GM18861 (cell line): ENCODE results near the gene CYTH1.
"Not testable (repeated sequence)": the region's sequence is repeated elsewhere in the genome, so short reads cannot be mapped to it uniquely, and the experiment has no call there.

Experiments used
- ATAC-seq: cut with Tn5 transposase; IDR thresholded peaks from one replicate; pipeline ENCODE4 v1.9.1; 2021; ENCODE audit not compliant: unreplicated experiment

Gene CYTH1

DNA sequence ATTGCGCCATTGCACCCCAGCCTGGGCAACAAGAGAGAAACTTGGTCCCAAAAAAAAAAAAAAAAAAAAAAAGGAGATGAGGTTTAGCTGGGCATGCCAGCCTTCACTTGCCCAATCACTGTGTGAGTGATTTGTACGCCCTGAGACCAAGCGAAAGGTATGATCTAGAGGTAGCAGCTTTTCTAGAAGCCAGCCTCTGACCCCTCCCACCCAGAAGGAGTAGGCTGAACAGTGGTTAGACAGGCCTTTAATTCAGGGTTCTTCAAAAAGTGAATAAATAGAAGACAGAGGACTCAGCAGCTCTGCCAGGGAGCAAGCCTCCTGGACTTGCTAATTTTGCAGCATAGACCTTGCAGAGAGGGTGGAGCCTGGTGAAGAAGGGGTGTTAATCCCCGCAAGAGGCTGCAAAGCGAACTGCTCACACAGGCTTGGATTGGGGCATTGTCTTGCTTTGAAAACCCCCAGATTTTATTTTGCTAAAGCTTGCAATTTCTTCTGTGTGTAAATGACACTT is 7.1 kb upstream of the CYTH1 start:
- ATAC-seq, result no peak

DNA sequence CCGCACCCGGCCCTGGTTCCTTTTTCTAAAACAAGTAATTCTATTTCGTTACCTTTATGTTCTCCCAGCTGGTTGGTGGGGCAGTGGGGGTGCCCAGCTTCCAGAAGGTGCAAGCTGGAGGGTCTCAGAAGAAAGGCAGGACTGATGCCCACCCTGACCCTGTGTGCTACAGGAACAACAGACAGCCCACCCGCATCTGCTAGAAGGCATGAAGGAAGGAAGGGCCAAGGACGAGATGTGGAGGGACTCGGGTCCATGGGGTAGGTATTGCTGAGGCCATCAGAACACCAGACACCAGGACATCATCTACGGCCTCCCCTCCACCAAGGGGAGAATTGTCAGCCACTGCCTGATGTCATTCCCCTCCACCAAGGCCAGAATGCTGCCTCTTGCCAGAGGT is 6.4 kb upstream of the CYTH1 start:
- no peak for ATAC-seq

DNA sequence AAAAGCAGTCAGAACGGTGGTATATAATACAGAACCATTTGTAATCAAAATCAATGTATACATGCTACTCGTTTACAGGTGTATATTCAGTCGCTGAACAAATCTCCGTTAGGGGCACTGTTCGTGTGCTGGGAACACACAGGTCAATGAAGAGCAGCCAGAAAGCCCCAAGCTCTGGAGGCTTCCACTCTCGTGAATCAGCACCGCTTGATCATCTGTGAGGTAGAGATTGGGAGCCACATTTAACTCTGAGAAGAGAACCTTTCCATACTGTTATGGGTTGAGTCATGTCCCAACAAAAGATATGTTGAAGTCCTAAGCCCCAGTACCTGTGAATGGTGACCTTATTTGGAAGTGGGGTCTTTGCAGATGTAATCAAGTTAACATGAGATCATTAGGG is 5.4 kb upstream of the CYTH1 start:
- no peak for ATAC-seq

DNA sequence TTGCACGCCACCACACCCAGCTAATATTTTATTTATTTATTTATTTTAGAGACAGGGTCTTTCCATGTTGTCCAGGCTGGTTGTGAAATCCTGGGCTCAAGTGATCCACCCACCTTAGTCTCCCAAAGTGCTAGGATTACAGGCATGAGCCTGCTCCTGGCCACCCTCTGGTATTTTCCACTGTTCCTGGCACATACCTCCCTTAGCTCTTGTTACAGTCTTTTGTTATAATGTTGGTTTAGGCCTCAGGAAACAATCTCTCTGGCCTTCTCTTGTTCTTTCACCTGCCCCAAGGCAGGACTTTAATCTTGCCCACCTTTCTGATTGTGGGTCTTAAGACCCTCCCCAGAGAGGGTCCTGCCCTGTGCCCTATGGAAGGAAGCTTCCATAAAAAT is 3.6 kb upstream of the CYTH1 start:
- no peak for ATAC-seq

DNA sequence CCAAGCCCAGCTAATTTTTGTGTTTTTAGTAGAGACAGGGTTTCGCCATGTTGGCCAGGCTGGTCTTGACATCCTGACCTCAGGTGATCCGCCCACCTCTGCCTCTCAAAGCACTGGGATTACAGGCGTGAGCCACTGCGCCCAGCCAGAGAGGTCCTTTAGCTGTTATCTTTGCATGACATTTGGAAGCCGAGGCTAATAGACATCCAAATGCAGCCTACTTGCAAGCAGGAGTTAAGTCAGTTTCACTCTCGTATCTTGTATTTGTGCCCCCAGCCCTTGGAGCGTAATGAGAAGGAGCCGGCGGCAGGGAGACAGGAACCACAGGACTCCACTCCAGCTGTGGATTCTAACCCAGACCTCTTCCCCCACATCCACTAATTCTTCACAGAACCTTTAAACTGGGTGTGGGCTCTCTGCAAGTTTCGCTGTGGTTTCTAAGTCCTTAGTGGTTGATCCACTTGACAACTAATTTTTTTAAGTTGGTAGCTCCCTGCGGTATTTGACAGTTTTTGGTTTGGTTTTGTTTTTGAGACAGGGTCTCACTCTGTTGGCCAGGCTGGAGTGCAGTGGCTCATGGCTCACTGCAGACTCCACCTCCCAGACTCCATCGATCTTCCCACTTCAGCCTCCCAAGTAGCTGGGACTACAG is 3.1 kb upstream of the CYTH1 start:
- no peak for ATAC-seq

DNA sequence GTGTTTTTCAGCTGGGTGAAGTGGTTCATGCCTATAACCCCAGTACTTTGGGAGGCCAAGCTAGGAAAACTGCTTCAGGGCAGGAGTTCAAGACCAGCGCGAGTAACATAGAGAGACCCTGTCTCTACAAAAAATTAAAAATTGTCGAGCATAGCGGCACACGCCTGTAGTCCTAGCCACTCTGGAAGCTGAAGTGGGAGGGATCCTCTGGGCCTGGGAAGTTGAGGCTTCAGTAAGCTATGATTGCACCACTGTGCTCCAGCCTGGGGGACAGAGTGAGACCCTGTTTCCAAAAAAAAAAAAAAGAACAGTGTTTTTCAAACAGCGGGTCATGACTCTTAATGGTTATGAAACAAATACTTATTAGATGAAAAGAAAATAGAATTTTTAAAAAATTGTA is 2.3 kb upstream of the CYTH1 start:
- ATAC-seq, result no peak

DNA sequence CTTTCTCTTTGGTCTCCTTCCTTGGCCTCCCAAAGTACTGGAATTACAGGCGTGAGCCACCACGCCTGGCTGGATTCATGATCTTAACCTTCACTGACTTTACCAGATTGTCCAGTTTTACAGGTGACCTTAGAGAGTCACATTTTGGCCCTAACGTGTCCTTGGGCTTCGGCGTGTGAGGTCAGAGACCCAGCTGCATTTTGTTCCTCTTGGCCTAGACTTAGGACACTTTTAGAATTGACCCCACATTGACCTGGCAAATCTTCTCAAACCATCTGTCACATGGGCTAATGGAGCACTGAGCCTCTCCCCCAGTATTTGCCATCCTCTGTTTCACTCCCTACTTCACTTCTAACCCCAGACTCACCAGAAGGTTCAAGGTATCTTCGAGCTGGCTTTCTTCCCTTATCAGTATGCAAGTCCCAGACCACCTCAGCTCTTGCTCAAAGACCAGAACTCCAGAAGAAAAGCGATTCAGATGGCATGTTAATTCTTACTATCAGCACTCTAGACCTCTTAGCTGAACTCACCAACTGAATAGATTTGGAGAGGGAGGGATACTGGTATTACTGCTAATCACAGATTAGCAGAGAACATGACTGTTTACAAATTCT is 1.7 kb upstream of the CYTH1 start:
- no peak for ATAC-seq

DNA sequence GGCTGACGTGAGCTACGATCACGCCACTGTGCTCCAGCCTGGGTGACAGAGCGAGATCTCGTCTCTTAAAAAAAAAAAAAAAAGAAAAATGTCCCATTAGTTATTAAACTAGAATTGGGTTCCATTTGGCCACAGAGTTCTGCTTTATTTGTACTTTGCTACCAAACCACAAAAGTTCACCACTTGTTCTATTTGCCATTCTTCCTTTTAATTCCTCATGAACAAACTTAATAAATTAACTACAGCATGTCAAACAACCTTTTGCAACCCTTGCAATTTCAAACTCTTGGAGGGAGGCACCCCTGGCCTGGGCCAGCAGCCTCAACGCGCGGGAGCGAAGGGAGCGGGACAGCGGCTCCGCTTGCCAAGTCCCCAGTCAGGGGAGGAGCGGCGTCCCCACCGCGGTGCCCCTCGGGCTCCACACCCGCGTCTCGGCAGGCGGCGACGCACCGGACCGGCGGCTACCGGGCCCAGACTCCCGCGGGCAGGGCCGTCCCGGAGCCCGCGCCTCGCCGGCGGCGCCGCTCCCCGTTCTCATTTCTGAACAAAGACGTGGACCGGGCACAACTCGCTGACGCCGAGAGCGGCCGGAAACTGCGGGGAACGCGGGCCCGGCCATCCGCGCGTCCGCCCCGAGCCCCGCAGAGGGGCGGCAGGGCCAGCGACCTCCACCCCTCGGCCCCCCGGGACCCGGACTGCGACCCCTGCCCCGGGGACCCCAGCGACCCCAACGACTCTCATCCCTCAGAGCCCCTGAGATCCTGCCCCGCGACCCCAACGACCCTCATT is 775 bp downstream of the CYTH1 start:
- no peak for ATAC-seq

DNA sequence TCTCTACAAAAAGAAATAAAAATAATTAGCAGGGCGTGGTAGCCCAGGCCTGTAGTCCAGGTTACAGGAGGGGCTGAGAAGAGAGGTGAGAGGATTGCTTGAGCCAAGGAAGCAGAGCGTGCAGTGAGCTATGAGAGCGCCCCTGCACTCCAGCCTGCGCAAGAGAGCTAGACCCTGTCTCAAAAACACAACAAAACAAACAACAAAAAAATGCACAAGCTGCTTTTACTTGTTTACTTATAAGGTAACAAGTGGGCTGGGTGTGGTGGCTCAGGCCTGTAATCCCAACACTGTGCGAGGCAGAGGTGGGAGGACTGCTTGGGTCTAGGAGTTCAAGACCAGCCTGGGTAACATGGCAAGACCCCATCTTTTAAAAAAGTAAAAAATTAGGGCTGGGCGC is 1.7 kb downstream of the CYTH1 start:
- ATAC-seq, result no peak

DNA sequence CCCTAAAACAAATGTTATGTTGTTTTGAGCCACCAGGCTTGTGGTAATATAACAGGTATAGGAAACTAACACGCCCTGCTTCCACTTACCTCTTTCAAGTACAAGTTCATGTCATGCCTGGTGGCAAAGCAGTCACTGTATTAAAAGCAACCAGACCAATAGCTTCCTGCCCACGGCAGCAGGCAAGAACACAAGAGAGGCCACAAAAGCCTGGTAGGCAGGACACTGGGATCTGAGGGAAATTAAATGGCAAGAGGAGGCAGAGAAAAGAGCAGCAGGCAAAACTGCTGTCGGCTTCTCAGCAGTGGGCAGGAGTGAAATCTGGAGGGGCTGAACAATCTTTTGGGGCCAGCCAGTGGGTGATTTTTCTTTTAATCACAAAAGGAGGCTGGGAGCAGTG is 2.2 kb downstream of the CYTH1 start:
- no peak for ATAC-seq

DNA sequence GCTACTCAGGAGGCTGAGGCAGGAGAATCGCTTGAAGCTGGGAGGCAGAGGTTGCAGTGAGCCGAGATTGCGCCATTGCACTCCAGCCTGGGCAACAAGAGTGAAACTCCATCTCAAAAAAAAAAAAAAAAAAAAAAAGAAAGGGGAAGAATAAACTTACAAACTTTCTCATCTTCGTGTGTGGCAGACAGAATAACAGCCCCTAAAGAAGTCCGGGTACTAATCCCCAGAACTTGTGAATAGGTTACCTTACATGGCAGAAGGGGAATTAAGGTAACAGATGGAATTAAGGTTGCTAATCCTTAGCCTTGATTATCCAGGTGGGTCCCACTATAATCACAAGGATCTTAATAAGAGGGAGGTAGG is 2.8 kb downstream of the CYTH1 start:
- not testable (repeated sequence) for ATAC-seq

DNA sequence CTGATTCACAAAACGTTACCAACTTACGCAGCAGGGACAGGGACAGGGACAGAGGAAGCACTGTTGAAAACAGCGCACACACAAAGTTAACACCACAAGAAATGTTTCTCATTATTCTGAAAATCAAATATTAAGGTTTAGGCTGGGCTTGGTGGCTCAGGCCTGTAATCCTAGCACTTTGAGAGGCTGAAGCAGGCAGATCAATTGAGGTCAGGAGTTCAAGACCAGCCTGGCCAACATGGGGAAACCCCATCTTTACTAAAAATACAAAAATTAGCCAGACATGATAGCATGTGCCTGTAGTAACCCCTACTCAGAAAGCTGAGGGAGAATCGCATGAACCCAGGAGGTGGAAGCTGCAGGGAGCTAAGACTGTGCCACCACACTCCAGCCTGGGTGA is 4.2 kb downstream of the CYTH1 start:
- ATAC-seq, result no peak

DNA sequence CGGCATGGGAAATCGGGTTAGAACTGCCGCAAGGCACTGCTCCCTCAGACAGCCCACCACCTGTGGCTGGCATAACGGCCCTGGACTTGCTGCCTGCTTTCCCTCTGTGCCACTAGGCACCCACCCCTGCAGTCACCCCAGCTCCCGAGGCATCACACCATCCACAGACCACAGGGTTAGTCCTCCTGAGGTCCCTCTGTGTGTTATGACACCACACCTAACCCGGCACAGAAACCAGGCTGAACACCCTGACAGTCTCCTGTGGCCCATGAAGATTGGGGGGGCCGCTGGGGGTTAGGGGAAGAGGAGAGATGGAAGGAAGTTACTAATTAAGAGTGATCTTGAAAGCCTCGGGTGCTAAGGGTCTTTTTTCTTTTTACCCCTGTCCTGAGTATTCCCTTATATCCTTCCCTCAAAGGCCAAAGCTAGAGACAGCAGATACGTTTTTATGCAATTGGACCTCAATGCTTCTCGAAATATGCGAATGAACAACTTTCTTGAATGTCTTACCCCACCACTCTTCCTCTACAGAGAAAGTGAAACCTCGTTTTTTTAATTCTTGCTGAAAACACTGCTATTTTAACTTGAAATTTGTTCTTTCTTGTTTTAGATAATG is 7.0 kb downstream of the CYTH1 start:
- ATAC-seq, result no peak

DNA sequence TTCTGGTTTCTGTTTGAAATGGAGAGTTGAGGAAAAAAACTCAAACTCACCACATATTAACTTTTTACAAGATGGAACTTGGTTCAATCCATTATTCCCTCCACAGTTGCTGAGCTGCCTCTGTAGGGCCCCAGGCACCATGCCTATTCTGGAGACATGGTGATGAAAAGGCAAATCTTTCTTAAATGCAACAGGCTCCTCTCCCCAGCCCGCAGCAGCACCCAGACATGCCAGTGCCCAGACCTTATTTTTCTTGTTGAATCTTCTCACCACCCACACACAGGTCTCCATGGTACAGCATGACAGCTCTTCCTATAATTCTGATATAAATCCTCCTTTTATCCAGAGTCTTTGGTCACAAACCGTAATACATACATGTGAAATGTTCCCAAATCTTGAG is 7.6 kb downstream of the CYTH1 start:
- ATAC-seq, result no peak

DNA sequence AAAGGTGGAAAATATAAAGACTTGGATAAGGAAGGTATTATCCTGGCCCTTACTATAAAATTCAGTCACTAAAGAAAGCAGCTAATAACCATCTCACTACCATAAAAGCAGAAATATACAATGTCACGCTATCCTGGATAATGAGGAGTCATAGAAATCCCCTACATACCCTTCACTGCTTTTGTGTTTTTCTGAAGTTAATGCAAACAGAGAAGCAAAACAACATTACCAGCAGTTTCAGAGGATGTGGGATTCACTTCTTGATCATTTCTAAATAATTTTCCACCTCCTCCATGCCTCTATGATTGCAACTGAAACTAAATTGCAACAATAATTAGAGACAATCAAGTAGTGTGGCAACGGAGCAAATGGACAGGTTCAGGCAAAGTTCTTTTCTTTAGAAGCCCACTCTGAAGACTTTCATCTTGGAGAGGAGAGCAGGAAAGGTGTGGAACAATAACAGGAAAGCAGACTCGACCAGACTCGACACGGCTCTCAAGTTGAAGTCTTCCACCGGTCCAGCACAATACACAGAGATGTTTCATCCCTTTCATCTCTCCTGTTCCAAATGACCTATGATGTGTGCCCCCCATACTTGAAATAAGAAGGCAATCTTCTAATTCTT is 10.2 kb downstream of the CYTH1 start:
- ATAC-seq, result peak; percentile 38

DNA sequence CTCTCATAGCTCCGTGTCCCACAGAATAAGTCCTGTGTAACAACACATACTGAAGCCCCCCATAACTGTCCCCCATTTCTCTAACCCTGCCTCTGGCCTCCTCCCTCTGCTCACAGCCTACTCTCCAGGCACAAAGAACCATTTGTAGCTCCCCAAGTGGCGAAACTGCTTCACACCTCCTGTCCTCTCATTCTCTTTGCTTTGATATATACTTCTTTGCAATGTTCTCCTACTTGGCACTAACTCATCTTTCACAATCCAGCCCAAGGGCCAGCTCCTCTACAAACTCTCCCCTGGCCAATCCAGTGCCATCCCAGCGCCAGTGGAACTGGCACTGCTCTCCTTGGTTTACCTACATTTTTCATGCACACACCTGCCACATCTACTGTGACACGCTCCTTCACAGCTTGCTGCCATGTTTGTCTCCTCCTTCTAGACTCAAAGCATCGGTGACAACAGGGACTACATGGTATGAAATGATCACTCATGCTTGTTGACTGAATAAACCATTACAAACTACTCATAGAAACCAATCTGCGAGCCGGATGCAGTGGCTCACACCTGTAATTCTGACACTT is 12.8 kb downstream of the CYTH1 start:
- ATAC-seq, result no peak

DNA sequence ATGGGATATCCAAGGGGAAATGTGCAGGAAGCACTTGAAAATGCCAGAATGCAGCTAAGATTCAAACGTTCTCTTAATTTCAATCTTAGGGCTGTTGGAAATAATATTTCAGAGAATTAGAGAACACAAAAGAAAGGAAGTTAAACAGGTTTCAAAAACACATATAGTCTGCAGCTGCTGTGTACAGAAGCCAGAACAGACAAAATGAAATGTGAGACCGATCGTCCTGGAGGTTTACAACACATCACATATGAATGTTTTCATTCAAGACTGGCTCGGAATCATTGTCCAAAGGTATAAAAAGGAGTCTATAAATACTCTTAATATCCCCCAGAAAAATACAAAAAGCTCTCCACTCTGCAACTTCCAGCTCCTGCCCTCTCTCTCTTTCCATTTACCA is 14.3 kb downstream of the CYTH1 start:
- no peak for ATAC-seq

DNA sequence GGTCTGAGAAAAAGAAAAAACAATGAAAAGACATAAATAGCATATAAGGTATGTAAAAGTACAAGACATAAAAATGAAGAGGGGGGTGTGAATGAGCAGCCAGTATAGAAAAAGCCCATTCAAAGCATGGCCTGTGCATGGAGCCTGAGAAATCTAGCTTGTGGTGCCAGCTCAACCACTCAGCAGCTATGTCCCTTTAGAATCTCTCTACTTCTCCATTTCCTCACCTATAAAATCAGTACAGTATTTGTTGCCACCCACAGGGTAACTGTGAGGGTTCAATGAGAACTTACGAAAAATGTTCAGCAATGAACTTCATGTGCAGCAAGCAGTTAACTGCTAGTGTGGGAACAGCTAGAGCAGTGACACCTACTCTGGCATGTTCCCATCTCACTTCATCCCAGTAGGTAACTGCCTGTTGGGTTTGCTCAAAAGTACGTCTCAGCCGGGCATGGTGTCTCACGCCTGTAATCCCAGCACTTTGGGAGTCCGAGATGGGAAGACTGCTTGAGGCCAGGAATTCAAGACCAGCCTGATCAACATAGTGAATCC is 15.3 kb downstream of the CYTH1 start:
- no peak for ATAC-seq

DNA sequence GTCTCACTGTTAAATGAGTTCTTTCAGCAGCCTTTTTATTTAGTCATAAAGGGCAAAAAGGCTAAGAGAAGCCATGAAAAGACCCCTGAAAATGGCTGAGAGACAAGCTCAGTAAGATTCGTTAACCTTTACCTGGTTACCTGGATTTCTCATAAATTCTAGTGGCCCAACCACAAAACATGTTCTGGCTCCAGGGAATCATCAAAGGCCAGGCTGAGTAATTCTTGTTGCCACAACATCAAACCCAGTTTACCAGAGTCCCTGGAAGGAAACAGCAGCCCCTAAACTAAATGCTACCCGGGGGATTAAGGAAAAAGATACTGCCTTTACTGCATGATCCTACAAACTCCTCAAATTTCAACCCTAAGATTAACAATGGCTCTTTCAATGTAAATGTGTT is 15.8 kb downstream of the CYTH1 start:
- no peak for ATAC-seq

DNA sequence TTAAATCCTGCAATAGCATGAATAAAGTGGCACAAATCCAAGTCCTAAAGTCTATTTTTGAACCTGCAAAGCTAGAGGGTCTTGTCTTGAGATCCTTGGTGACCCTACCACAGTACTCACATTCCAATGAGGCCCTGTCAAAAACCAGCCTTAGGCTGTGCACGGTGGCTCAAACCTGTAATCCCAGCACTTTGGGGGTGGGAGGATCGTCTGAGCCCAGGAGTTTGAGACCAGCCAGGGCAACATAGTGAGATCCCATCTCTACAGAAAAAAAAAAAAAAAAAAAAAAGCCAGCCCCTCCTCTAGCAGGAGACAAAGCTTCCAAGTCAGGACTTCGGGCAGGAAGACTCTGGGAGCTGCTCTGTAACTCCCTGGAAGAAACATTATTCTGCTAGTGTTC is 16.3 kb downstream of the CYTH1 start:
- ATAC-seq, result no peak

DNA sequence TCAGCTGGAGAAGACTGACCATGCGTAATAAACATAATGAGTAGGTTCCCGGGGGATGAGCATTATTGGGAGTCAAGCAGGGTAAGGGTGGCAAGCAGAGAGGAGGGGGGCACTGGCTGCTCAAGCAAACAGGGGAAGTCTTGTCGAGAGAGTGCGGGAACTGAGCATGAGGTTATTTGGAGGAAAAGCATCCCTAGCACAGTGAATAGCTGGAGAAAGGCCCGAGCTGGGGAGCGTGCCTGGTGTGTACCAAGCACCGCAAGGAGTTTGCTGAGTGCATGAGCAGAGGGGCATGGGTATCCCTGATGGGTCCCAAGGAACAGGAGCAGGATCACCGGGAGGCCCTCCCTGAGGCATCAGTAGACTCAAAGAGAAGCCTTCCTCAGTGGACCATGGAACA is 17.2 kb downstream of the CYTH1 start:
- no peak for ATAC-seq
